Left lung (tissue), 10 donors: ENCODE results near the gene OPA1. TPM values are rescaled to one million over a fixed set of nuclear protein-coding genes. Genes with fewer than 3 reads are reported as not detected.

Experiments used
- ATAC-seq: fragments of 200-7000 bp; cut with Tn5 transposase; one replicate; pipeline ENCODE4 v1.9.1; 2020; ENCODE audit warnings: moderate library complexity
- DNase-seq, 4 donors: peaks; one replicate each; pipeline ENCODE4 v3.0.0-alpha.2; 2013 to 2020
- H3K27ac ChIP-seq, 2 donors: fragments of 200-600 bp; sonication (generic) in 1 of 2; one replicate each; pipeline versions ENCODE4 v1.5.0 to v1.8.0; 2020 to 2021
- H3K27me3 ChIP-seq, 2 donors: fragments of 200-600 bp; sonication (generic) in 1 of 2; one replicate each; pipeline versions ENCODE4 v1.5.0 to v1.8.0; 2020 to 2021
- H3K36me3 ChIP-seq, 2 donors: fragments of 200-600 bp; sonication (generic) in 1 of 2; one replicate each; pipeline versions ENCODE4 v1.5.0 to v1.8.0; 2020 to 2021
- H3K4me1 ChIP-seq, 2 donors: fragments of 200-600 bp; one replicate each; pipeline ENCODE4 v1.8.0; 2021
- H3K4me3 ChIP-seq, 2 donors: fragments of 200-600 bp; sonication (generic) in 1 of 2; one replicate each; pipeline versions ENCODE4 v1.5.0 to v1.8.0; 2020 to 2021; ENCODE audit warnings: mild to moderate bottlenecking in 1 of 2
- H3K9me3 ChIP-seq, 2 donors: fragments of 200-600 bp; sonication (generic) in 1 of 2; one replicate each; pipeline versions ENCODE4 v1.5.0 to v1.8.0; 2020 to 2021
- intact Hi-C, 2 donors: fragments of 100-400 bp; cut with DNase I; formaldehyde crosslinking; loops; one replicate each; pipeline versions ENCODE4 v1.11.2 to v1.14.2; 2022
- polyA plus RNA-seq, 6 donors: library from polyadenylated mRNA; unstranded; fragments of 120-200 nt; gene quantifications; one replicate each; pipeline ENCODE4 v1.2.1, GENCODE V29; 2013; ENCODE audit not compliant: insufficient read length in 6 of 6
- total RNA-seq, 2 donors: library from RNA; stranded (reverse); fragmentation: NEBNext Ultra II Directional; extraction: Animal tissue kit (Norgen Biotek cat#: 25700); gene quantifications; one replicate each; pipeline ENCODE4 v1.2.1, GENCODE V29; 2021
- TF ChIP-seq, protein P1 (sequence below), 2 donors: fragments of 200-600 bp; sonication (generic) in 1 of 2; IDR thresholded peaks; one replicate each; pipeline versions ENCODE4 v1.5.0 to v1.8.0; 2021; ENCODE audit warnings: antibody characterized with exemption in 2 of 2
- donor health status: DM: no; HTN: yes; CAD: no.
- donor health status: DM: no; HTN: no; CAD: no.

OPA1 gene
- total and polyA plus RNA-seq, 8 donors: 45.3 to 64.9 (median 57.9) TPM

- ATAC-seq: no peak
- Histone ChIP-seq H3K9me3 (no peaks in the 10 kb centered on the region), H3K36me3 (peaks cover 0 to 87% of the 10 kb centered on the region in 2 donors), H3K4me3 (no peak overlapping the region), H3K27ac (no peak overlapping the region), H3K27me3 (no peaks in the 10 kb centered on the region), H3K4me1 (no peaks in the 10 kb centered on the region)
- intact Hi-C loops: loop anchor here in 1 of 2 donors (10.0 kb wide), 1 partner anchor 654 kb away; no protein-coding TSS in a partner anchor
- TF ChIP-seq, protein P1, sequence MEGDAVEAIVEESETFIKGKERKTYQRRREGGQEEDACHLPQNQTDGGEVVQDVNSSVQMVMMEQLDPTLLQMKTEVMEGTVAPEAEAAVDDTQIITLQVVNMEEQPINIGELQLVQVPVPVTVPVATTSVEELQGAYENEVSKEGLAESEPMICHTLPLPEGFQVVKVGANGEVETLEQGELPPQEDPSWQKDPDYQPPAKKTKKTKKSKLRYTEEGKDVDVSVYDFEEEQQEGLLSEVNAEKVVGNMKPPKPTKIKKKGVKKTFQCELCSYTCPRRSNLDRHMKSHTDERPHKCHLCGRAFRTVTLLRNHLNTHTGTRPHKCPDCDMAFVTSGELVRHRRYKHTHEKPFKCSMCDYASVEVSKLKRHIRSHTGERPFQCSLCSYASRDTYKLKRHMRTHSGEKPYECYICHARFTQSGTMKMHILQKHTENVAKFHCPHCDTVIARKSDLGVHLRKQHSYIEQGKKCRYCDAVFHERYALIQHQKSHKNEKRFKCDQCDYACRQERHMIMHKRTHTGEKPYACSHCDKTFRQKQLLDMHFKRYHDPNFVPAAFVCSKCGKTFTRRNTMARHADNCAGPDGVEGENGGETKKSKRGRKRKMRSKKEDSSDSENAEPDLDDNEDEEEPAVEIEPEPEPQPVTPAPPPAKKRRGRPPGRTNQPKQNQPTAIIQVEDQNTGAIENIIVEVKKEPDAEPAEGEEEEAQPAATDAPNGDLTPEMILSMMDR (IDR thresholded peaks at IDR 0.05): no peak
- DNase-seq: no peak
Observed at GRCh38 chr3:193660698-193661411, 67.8 kb downstream of the OPA1 start.

DNA sequence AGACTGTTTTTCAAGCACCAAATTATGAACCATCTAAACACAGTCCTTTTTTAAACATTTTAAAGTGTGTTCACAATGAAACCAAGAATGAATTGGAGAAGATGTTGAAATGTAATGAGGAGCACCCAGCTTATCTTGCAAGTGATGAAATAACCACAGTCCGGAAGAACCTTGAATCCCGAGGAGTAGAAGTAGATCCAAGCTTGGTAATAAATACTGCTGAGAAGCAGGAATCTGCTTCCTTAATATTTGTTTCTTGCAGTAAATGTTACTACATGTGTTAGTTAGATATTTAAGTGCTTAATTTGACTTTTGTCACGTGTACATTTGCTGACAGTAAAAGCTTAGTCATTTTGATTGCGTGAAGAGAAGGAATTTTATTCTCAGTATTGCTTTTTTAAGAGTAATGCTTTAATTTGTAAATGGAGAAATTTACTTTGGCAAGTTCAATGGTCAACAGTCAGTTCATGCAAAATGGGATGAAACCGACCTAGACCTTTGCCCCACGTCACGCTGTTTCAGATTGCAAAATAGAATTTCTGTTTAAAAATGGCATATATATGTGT lies 69.8 kb downstream of the OPA1 start:
- Histone ChIP-seq H3K36me3 (peaks cover 0 to 86% of the 10 kb centered on the region in 2 donors), H3K27me3 (no peaks in the 10 kb centered on the region), H3K9me3 (no peaks in the 10 kb centered on the region), H3K4me3 (no peak overlapping the region), H3K27ac (no peak overlapping the region), H3K4me1 (no peaks in the 10 kb centered on the region)
- intact Hi-C loops: loop anchor here in 1 of 2 donors (10.0 kb wide), 1 partner anchor 652 kb away; no protein-coding TSS in a partner anchor
- TF ChIP-seq, protein P1 (IDR thresholded peaks at IDR 0.05): no peak
- ATAC-seq (no peak), DNase-seq (no peak)

DNA sequence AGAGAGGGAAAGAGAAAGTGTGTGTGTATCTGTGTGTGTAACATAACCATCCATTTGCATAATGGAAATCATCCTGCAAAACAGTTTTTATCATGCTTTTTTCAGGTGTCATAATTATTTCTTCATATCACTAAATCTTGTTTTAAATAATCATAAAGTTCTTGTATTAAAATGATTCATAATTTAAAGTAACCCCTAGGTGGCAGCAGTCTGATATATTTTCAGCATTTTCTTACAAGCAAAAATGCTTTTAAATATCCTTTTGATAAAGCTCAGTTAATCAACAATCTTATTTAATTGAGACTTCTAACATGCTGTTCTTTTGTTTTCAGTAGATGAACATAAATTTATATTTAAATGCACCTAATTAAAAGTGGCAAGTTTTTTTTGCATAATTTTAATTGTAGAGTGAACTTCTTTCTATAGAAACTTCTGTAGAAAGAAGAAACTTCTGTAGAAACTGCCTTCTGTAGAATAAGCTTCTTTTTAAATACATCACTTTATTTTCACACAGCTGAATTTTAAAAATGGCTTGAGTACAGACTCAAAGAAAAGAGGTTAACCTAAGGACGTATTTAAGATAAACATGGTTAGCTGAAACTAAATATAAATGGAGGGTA lies 72.5 kb downstream of the OPA1 start:
- no peaks in the 10 kb centered on the region for H3K4me1 ChIP-seq
- H3K27ac ChIP-seq: no peak overlapping the region
- peaks cover 0 to 83% of the 10 kb centered on the region in 2 donors for H3K36me3 ChIP-seq
- no peaks in the 10 kb centered on the region for H3K9me3 ChIP-seq
- no peaks in the 10 kb centered on the region for H3K27me3 ChIP-seq
- no peak overlapping the region for H3K4me3 ChIP-seq
- DNase-seq: peak in 2 of 4 donors; percentile 34 to 43
- no peak for ATAC-seq
- intact Hi-C loops: loop anchor here in 1 of 2 donors (10.0 kb wide), 1 partner anchor 649 kb away; no protein-coding TSS in a partner anchor
- TF ChIP-seq, protein P1 (IDR thresholded peaks at IDR 0.05): peak in 1 of 2 donors; percentile 34

DNA sequence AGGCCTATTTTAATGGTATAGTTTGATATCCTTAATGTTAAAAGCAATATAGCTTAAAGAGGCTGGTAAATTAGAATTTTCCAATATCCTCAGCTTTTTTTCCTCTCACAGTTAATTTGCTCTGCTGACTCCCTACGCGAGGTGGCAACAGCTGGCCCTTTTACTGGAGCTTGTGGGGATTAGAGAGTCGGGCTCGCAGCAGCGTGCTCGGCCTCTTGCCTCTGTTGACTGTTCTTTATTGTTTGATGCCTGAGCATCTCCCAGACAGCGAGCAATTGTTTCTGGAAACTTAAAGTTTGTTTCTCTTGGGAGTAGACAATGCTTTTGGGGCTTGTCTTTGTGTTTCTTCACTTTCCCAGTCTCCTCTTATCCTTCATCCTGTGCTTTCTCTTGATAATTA lies 80.8 kb downstream of the OPA1 start:
- H3K27ac ChIP-seq: no peak overlapping the region
- H3K27me3 ChIP-seq: no peaks in the 10 kb centered on the region
- H3K9me3 ChIP-seq: no peaks in the 10 kb centered on the region
- H3K4me3 ChIP-seq: no peak overlapping the region
- H3K36me3 ChIP-seq: peaks cover 0 to 35% of the 10 kb centered on the region in 2 donors
- H3K4me1 ChIP-seq: no peaks in the 10 kb centered on the region
- intact Hi-C loops: no loop called here
- TF ChIP-seq, protein P1 (IDR thresholded peaks at IDR 0.05): no peak
- DNase-seq (peak in 2 of 4 donors; percentile 17 to 46), ATAC-seq (no peak)

DNA sequence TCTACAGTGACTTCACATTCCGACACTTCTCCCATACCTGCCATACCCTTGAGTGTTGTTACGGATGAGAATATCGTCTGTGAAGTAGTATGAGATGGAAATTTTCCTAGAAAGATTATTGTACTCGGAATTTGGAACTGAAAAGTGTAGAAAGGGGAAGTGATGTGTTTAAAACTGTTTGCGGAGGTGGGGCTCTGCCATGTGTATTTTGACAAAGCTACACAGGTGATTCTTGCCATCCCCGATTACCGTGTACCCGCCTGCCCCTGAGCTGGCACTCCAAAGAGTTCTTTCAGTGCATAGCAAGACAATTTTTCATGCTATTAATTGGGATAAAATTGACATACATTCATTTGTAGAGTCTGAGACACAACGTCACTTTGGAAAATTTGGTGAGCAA lies 81.7 kb downstream of the OPA1 start:
- DNase-seq (no peak), ATAC-seq (no peak)
- H3K27ac ChIP-seq: no peak overlapping the region
- H3K4me3 ChIP-seq: no peak overlapping the region
- peaks cover 0 to 26% of the 10 kb centered on the region in 2 donors for H3K36me3 ChIP-seq
- intact Hi-C loops: no loop called here
- no peaks in the 10 kb centered on the region for H3K27me3 ChIP-seq
- H3K4me1 ChIP-seq: no peaks in the 10 kb centered on the region
- H3K9me3 ChIP-seq: no peaks in the 10 kb centered on the region
- TF ChIP-seq, protein P1 (IDR thresholded peaks at IDR 0.05): no peak
